ENCODE data around the gene EPN3. TPM values are rescaled to one million over a fixed set of nuclear protein-coding genes. Genes with fewer than 3 reads are reported as not detected.

Gene EPN3
- total and polyA plus RNA-seq, 2 experiments from 2014 or later, result 2.7 to 11.5 TPM

GRCh38 chr17:50593321-50593720 lies 60.8 kb downstream of the EPN3 start:
- Histone ChIP-seq H3K27me3 (no peaks in the 10 kb centered on the region), H3K4me1 (ENCODE audit: insufficient read depth) (peaks cover 34% of the 10 kb centered on the region), H4K20me1 (ENCODE audit: insufficient read depth, poor library complexity, severe bottlenecking) (no peaks in the 10 kb centered on the region), H3K4me3 (no peak overlapping the region), H3K9me3 (ENCODE audit: low read depth) (no peaks in the 10 kb centered on the region), H3K27ac (peak overlapping the region; percentile 70), H3K36me3 (replicated peaks; ENCODE audit: insufficient read depth, low read depth) (no peaks in the 10 kb centered on the region), H2AFZ (no peak overlapping the region), H3K79me2 (no peaks in the 10 kb centered on the region), H3K9me2 (replicated peaks; ENCODE audit: insufficient read depth) (no peaks in the 10 kb centered on the region), H3K4me2 (peak overlapping the region; percentile 49)
- DNase-seq (ENCODE audit: low spot score), result peak; percentile 77
- WGBS (ENCODE audit: low lambda C conversion rate, missing lambda C conversion rate), result 21% methylated on average over 10 of the region's 10 CpGs
- no peak for TF ChIP-seq EZH2 (IDR thresholded peaks at IDR 0.05; ENCODE audit: borderline replicate concordance)
- no peak for TF ChIP-seq CTCF (IDR thresholded peaks at IDR 0.05; ENCODE audit: poor library complexity)
- no peak for TF ChIP-seq EZH2phosphoT487 (IDR thresholded peaks at IDR 0.05; ENCODE audit: low read depth, severe bottlenecking, unreplicated experiment)

Other genes starting within 250 kb of the EPN3 start
- 26.8 and 27.4 TPM in 2 replicates for gene XYLT2, start 186.6 kb upstream of the EPN3 start, total RNA-seq
- gene XYLT2, start 186.6 kb upstream of the EPN3 start, polyA plus RNA-seq, result 18.3 and 19.9 TPM in 2 replicates
- gene MRPL27, start 159.6 kb upstream of the EPN3 start, total RNA-seq, result 83.0 and 98.5 TPM in 2 replicates
- 139 TPM in 2 replicates for gene MRPL27, start 159.6 kb upstream of the EPN3 start, polyA plus RNA-seq
- 1.9 and 2.1 TPM in 2 replicates for gene EME1, start 159.5 kb upstream of the EPN3 start, total RNA-seq
- 5.1 and 7.2 TPM in 2 replicates for gene EME1, start 159.5 kb upstream of the EPN3 start, polyA plus RNA-seq
- gene LRRC59, start 135.2 kb upstream of the EPN3 start, total RNA-seq, result 97.9 and 121 TPM in 2 replicates
- 82.3 and 105 TPM in 2 replicates for gene LRRC59, start 135.2 kb upstream of the EPN3 start, polyA plus RNA-seq
- gene ACSF2, start 106.5 kb upstream of the EPN3 start, total RNA-seq, result 37.7 and 47.9 TPM in 2 replicates
- 39.1 and 43.1 TPM in 2 replicates for gene ACSF2, start 106.5 kb upstream of the EPN3 start, polyA plus RNA-seq
- 0.20 and 0.40 TPM in 2 replicates for gene CHAD, start 63.9 kb upstream of the EPN3 start, total RNA-seq
- 1.1 and 1.8 TPM in 2 replicates for gene CHAD, start 63.9 kb upstream of the EPN3 start, polyA plus RNA-seq
- 28.6 and 29.7 TPM in 2 replicates for gene RSAD1, start 53.9 kb upstream of the EPN3 start, total RNA-seq
- 30.4 and 44.2 TPM in 2 replicates for gene RSAD1, start 53.9 kb upstream of the EPN3 start, polyA plus RNA-seq
- 0.43 TPM in 1 of 2 replicates, not detected in the other for gene MYCBPAP, start 24.3 kb upstream of the EPN3 start, total RNA-seq
- 0.70 and 1.2 TPM in 2 replicates for gene MYCBPAP, start 24.3 kb upstream of the EPN3 start, polyA plus RNA-seq
- 91.0 and 97.5 TPM in 2 replicates for gene SPATA20, start 14.4 kb downstream of the EPN3 start, total RNA-seq
- gene SPATA20, start 14.4 kb downstream of the EPN3 start, polyA plus RNA-seq, result 108 and 114 TPM in 2 replicates
- 2.9 and 4.8 TPM in 2 replicates for gene CACNA1G, start 28.0 kb downstream of the EPN3 start, total RNA-seq
- gene CACNA1G, start 28.0 kb downstream of the EPN3 start, polyA plus RNA-seq, result 3.5 and 4.8 TPM in 2 replicates
- 12.6 and 18.1 TPM in 2 replicates for gene ABCC3, start 102.1 kb downstream of the EPN3 start, total RNA-seq
- gene ABCC3, start 102.1 kb downstream of the EPN3 start, polyA plus RNA-seq, result 16.9 and 19.2 TPM in 2 replicates
- gene ANKRD40, start 175.2 kb downstream of the EPN3 start, total RNA-seq, result 28.1 and 30.8 TPM in 2 replicates
- 10.3 and 11.4 TPM in 2 replicates for gene ANKRD40, start 175.2 kb downstream of the EPN3 start, polyA plus RNA-seq
- 56.4 and 56.9 TPM in 2 replicates for gene LUC7L3, start 186.9 kb downstream of the EPN3 start, total RNA-seq
- 156 and 256 TPM in 2 replicates for gene LUC7L3, start 186.9 kb downstream of the EPN3 start, polyA plus RNA-seq
- gene ANKRD40CL, start 234.8 kb downstream of the EPN3 start, total RNA-seq, result 3.3 and 4.2 TPM in 2 replicates
- 2.8 and 3.9 TPM in 2 replicates for gene ANKRD40CL, start 234.8 kb downstream of the EPN3 start, polyA plus RNA-seq